ENCODE data around the gene GALNT18. TPM values are rescaled to one million over a fixed set of nuclear protein-coding genes. Genes with fewer than 3 reads are reported as not detected.
A peak's percentile ranks its signal among the peaks of the same experiment; 100 is the strongest.

GALNT18 gene
- total RNA-seq, 1 donor from 2014 or later, result 5.7 TPM

GRCh38 chr11:11416502-11416901, 205.3 kb downstream of the GALNT18 start:
- DNase-seq (ENCODE audit: low spot score) (no peak), ATAC-seq (peak; percentile 31)

GRCh38 chr11:11415901-11416300, 205.9 kb downstream of the GALNT18 start:
- ATAC-seq, result no peak

GRCh38 chr11:11414996-11415395, 206.8 kb downstream of the GALNT18 start:
- DNase-seq (ENCODE audit: low spot score) (no peak), ATAC-seq (no peak)

More at GRCh38 chr11:11415901-11416300, 205.9 kb downstream of the GALNT18 start:
- no peak for DNase-seq (ENCODE audit: low spot score)

GRCh38 chr11:11413776-11414175, 208.0 kb downstream of the GALNT18 start:
- ATAC-seq (no peak), DNase-seq (ENCODE audit: low spot score) (no peak)

GRCh38 chr11:11411401-11411985, 210.3 kb downstream of the GALNT18 start:
- ATAC-seq, result no peak
- no peak for DNase-seq (ENCODE audit: low spot score)

- ATAC-seq, result no peak
- no peak for DNase-seq (ENCODE audit: low spot score)
Observed at GRCh38 chr11:11409901-11410300, 211.9 kb downstream of the GALNT18 start.

- DNase-seq (ENCODE audit: low spot score) (no peak), ATAC-seq (peak; percentile 5)
Observed at GRCh38 chr11:11409224-11409623, 212.6 kb downstream of the GALNT18 start.

- DNase-seq (ENCODE audit: low spot score), result no peak
- ATAC-seq, result no peak
Observed at GRCh38 chr11:11408436-11409221, 213.2 kb downstream of the GALNT18 start.

- no peak for ATAC-seq
- no peak for DNase-seq (ENCODE audit: low spot score)
Observed at GRCh38 chr11:11407763-11408084, 214.1 kb downstream of the GALNT18 start.

- ATAC-seq (peak; percentile 77), DNase-seq (ENCODE audit: low spot score) (peak; percentile 56)
Observed at GRCh38 chr11:11407065-11407762, 214.6 kb downstream of the GALNT18 start.

GRCh38 chr11:11406652-11407051, 215.2 kb downstream of the GALNT18 start:
- ATAC-seq (peak; percentile 18), DNase-seq (ENCODE audit: low spot score) (peak; percentile 52)

- no peak for ATAC-seq
Observed at GRCh38 chr11:11403763-11404725, 217.8 kb downstream of the GALNT18 start.

GRCh38 chr11:11401960-11402535, 219.8 kb downstream of the GALNT18 start:
- no peak for ATAC-seq
- DNase-seq (ENCODE audit: low spot score), result no peak

More at GRCh38 chr11:11403763-11404725, 217.8 kb downstream of the GALNT18 start:
- DNase-seq (ENCODE audit: low spot score), result no peak

GRCh38 chr11:11400635-11401232, 221.1 kb downstream of the GALNT18 start:
- ATAC-seq (peak; percentile 80), DNase-seq (ENCODE audit: low spot score) (no peak)

GRCh38 chr11:11400121-11400520, 221.7 kb downstream of the GALNT18 start:
- ATAC-seq (no peak), DNase-seq (ENCODE audit: low spot score) (no peak)

GRCh38 chr11:11397781-11398180, 224.0 kb downstream of the GALNT18 start:
- DNase-seq (ENCODE audit: low spot score) (no peak), ATAC-seq (no peak)

GRCh38 chr11:11397036-11397415, 224.8 kb downstream of the GALNT18 start:
- ATAC-seq (no peak), DNase-seq (ENCODE audit: low spot score) (no peak)

- ATAC-seq (no peak), DNase-seq (ENCODE audit: low spot score) (no peak)
Observed at GRCh38 chr11:11396301-11397035, 225.3 kb downstream of the GALNT18 start.

- DNase-seq (ENCODE audit: low spot score) (no peak), ATAC-seq (no peak)
Observed at GRCh38 chr11:11395126-11395525, 226.7 kb downstream of the GALNT18 start.

Measured in left lobe of liver (tissue), 2 donors.